GM19455 (cell line): Measurements from ENCODE around the gene COG6.

Source experiments
- ATAC-seq: cut with Tn5 transposase; IDR thresholded peaks from one replicate; pipeline ENCODE4 v1.9.1; 2021; ENCODE audit not compliant: unreplicated experiment

COG6 gene

GRCh38 chr13:39767791-39768517, 112.5 kb downstream of the COG6 start:
- no peak for ATAC-seq

- no peak for ATAC-seq
Measured at GRCh38 chr13:39768962-39769361, 113.5 kb downstream of the COG6 start.

GRCh38 chr13:39770221-39771090, 115.0 kb downstream of the COG6 start:
- ATAC-seq, result no peak

- ATAC-seq, result no peak
Measured at GRCh38 chr13:39773833-39774232, 118.4 kb downstream of the COG6 start.

GRCh38 chr13:39776439-39776838, 121.0 kb downstream of the COG6 start:
- ATAC-seq, result no peak

- no peak for ATAC-seq
Measured at GRCh38 chr13:39777021-39777420, 121.6 kb downstream of the COG6 start.

- ATAC-seq, result no peak
Measured at GRCh38 chr13:39777527-39778061, 122.1 kb downstream of the COG6 start.

- no peak for ATAC-seq
Measured at GRCh38 chr13:39779337-39780265, 124.1 kb downstream of the COG6 start.

- no peak for ATAC-seq
Measured at GRCh38 chr13:39780711-39781110, 125.2 kb downstream of the COG6 start.

- ATAC-seq, result no peak
Measured at GRCh38 chr13:39781381-39781780, 125.9 kb downstream of the COG6 start.

- no peak for ATAC-seq
Measured at GRCh38 chr13:39783051-39783450, 127.6 kb downstream of the COG6 start.

- ATAC-seq, result no peak
Measured at GRCh38 chr13:39784347-39784746, 128.9 kb downstream of the COG6 start.

GRCh38 chr13:39786091-39786490, 130.6 kb downstream of the COG6 start:
- no peak for ATAC-seq

- no peak for ATAC-seq
Measured at GRCh38 chr13:39787086-39787487, 131.6 kb downstream of the COG6 start.

- ATAC-seq, result no peak
Measured at GRCh38 chr13:39788102-39788501, 132.6 kb downstream of the COG6 start.

GRCh38 chr13:39789451-39789850, 134.0 kb downstream of the COG6 start:
- ATAC-seq, result no peak
